Neural cell (in vitro differentiated cells): ENCODE data around the gene CDC42SE1.

Experiments used
- CTCF ChIP-seq: fragments of 450-650 bp; IDR thresholded peaks from 2 replicates; pipeline ENCODE4 v1.5.1; 2014; ENCODE audit warnings: antibody characterized with exemption, mild to moderate bottlenecking, moderate library complexity; ENCODE audit not compliant: poor library complexity, severe bottlenecking
- EP300 ChIP-seq: fragments of 450-650 bp; conservative IDR thresholded peaks from 2 replicates; pipeline ENCODE4 v1.6.1; 2014; ENCODE audit warnings: antibody characterized with exemption, mild to moderate bottlenecking, moderate library complexity; ENCODE audit not compliant: poor library complexity, severe bottlenecking
- EZH2 ChIP-seq: fragments of 200-600, 300-800 bp; shearing (Covaris generic), sonication (generic); IDR thresholded peaks from 2 replicates; pipeline ENCODE4 v1.6.1; 2014; ENCODE audit warnings: antibody characterized with exemption, low read length, borderline replicate concordance, mild to moderate bottlenecking; ENCODE audit not compliant: insufficient read depth, poor library complexity, severe bottlenecking
- MXI1 ChIP-seq: fragments of 450-650 bp; conservative IDR thresholded peaks from 2 replicates; pipeline ENCODE4 v1.6.1; 2014; ENCODE audit warnings: antibody characterized with exemption, mild to moderate bottlenecking; ENCODE audit not compliant: poor library complexity, severe bottlenecking
- POLR2AphosphoS5 ChIP-seq: IDR thresholded peaks from 2 replicates; pipeline ENCODE4 v1.6.1; 2012
- REST ChIP-seq: IDR thresholded peaks from 2 replicates; pipeline ENCODE4 v1.6.1; 2012; ENCODE audit warnings: borderline replicate concordance
- TAF1 ChIP-seq: IDR thresholded peaks from 2 replicates; pipeline ENCODE4 v1.6.1; 2012; ENCODE audit warnings: low read depth

GRCh38 chr1:151039521-151039920, 19.9 kb downstream of the CDC42SE1 start:
- TF ChIP-seq CTCF: no peak
- TF ChIP-seq MXI1: no peak
- TF ChIP-seq REST: no peak
- TF ChIP-seq EP300: no peak
- TF ChIP-seq EZH2: no peak
- no peak for TF ChIP-seq POLR2AphosphoS5
- no peak for TF ChIP-seq TAF1
